K562 (cell line): ENCODE results near the gene PNMA5. TPM values are rescaled to one million over a fixed set of nuclear protein-coding genes. Genes with fewer than 3 reads are reported as not detected.

Source experiments
- CAMTA2 ChIP-seq: fragments of 250-450 bp; sonication (Bioruptor Pico); conservative IDR thresholded peaks from 2 replicates; pipeline ENCODE4 v1.5.1; 2022
- CGGBP1 ChIP-seq: fragments of 250-450 bp; sonication (Bioruptor Pico); IDR thresholded peaks from 2 replicates; pipeline ENCODE4 v1.9.0; 2021; ENCODE audit warnings: mild to moderate bottlenecking
- CREB5 ChIP-seq: fragments of 250-450 bp; sonication (Bioruptor Pico); IDR thresholded peaks from 2 replicates; pipeline ENCODE4 v1.5.0; 2020; ENCODE audit warnings: mild to moderate bottlenecking
- ELF1 ChIP-seq: fragments of 200-800 bp; sonication (Bioruptor generic); IDR thresholded peaks from 2 replicates; pipeline ENCODE4 v1.6.1; 2016; ENCODE audit warnings: missing genetic modification characterization, missing compliant biosample characterization
- SMAD3 ChIP-seq: fragments of 450-650 bp; formaldehyde crosslinking; conservative IDR thresholded peaks from 2 replicates; pipeline ENCODE4 v1.4.0; 2020; ENCODE audit warnings: mild to moderate bottlenecking
- ZBTB43 ChIP-seq: sonication (generic); formaldehyde crosslinking; IDR thresholded peaks from 2 replicates; pipeline ENCODE4 v1.8.0; 2023; ENCODE audit warnings: mild to moderate bottlenecking, missing genetic modification reagents
- ZFP36 ChIP-seq: fragments of 150-350 bp; IDR thresholded peaks from 2 replicates; pipeline ENCODE4 v1.6.1; 2018; ENCODE audit warnings: low read length, low read depth; ENCODE audit not compliant: partially characterized antibody
- ZNF740 ChIP-seq, 3 experiments: fragments of 200-800 bp in 1 of 3; sonication (Bioruptor generic) in 1 of 3; sonication (generic) in 1 of 3; formaldehyde crosslinking in 1 of 3; IDR thresholded peaks; 2 replicates each; pipeline versions ENCODE4 v1.6.1 to v1.8.0; 2016 to 2022; ENCODE audit warnings: mild to moderate bottlenecking in 2 of 3, missing compliant biosample characterization in 2 of 3, missing genetic modification characterization in 2 of 3, missing genetic modification reagents in 1 of 3
- polyA plus RNA-seq, 8 experiments: library from polyadenylated mRNA; depleted of rRNA in 4 of 8; stranded (reverse) in 5 of 8; unstranded in 3 of 8; fragments of >200 nt; fragmentation: Nextera tagmentation in 2 of 8; fragmentation: Illumina TruSeq in 1 of 8; extraction: Ambion mirVana in 2 of 8; extraction: Trizol in 1 of 8; gene quantifications; 2 replicates each; pipeline versions ENCODE4 v1.2.1 to v1.2.3, GENCODE V29; 2011 to 2014; ENCODE audit warnings: inconsistent platforms in 1 of 8, missing spikeins in 1 of 8
- total RNA-seq, 7 experiments: library from RNA; depleted of rRNA in 6 of 7; stranded (reverse); fragments of >200 nt in 6 of 7; fragmentation: Illumina TruSeq in 2 of 7; extraction: Trizol in 2 of 7; gene quantifications; 2 replicates each; pipeline versions ENCODE4 v1.2.1 to v1.2.3, GENCODE V29; 2011 to 2021; ENCODE audit warnings: low replicate concordance in 1 of 7

PNMA5 gene
- total and polyA plus RNA-seq, 9 of the 15 experiments (the other 6 are each of a cell fraction or from before 2014, with no cell fraction given) = 0.03 to 0.20 (median 0.07) TPM; not detected in 3

- TF ChIP-seq ZBTB43 (CRISPR knock-in tag) (no peak), CGGBP1 (CRISPR knock-in tag) (no peak), ELF1 (tag) (no peak), CAMTA2 (no peak), CREB5 (CRISPR knock-in tag) (no peak), ZNF740 (CRISPR knock-in tag; IDR thresholded peaks at IDR 0.05) (no peak), ZNF740 (tag; IDR thresholded peaks at IDR 0.05) (no peak), SMAD3 (no peak), ZFP36 (no peak)
These were observed 47.2 kb downstream of the PNMA5 start (continued) for GRCh38 chrX:152946681-152947080.
